CD4-positive, alpha-beta memory T cell (primary cell): ENCODE results near the gene RAB14. TPM values are rescaled to one million over a fixed set of nuclear protein-coding genes. Genes with fewer than 3 reads are reported as not detected.

Source experiments
- CTCF ChIA-PET: fragments of 350-600 bp; sonication (Branson Sonifier 250); formaldehyde crosslinking; loops from one replicate; lab custom pipeline; 2021; ENCODE audit warnings: inconsistent platforms; ENCODE audit not compliant: partially characterized antibody; lab: Charles Lee
- POLR2A ChIA-PET: fragments of 350-600 bp; sonication (Branson Sonifier 250); formaldehyde crosslinking; loops from one replicate; lab custom pipeline; 2021; ENCODE audit not compliant: partially characterized antibody; lab: Charles Lee
- DNase-seq, 5 donors: peaks; one replicate each; pipeline versions ENCODE4 v3.0.0 to v3.0.0-alpha.2; 2020 to 2022; ENCODE audit warnings: mixed read lengths in 1 of 5
- H3K27ac ChIP-seq: one replicate; pipeline ENCODE4 v1.7.0; 2013; ENCODE audit warnings: low read depth, low read length
- H3K27me3 ChIP-seq: 2 replicates; pipeline ENCODE4 v1.7.0; 2013; ENCODE audit warnings: mild to moderate bottlenecking, low read length, moderate library complexity; ENCODE audit not compliant: insufficient read depth
- H3K36me3 ChIP-seq: 2 replicates; pipeline ENCODE4 v1.7.0; 2013; ENCODE audit warnings: mild to moderate bottlenecking, low read length, moderate library complexity; ENCODE audit not compliant: insufficient read depth
- H3K4me1 ChIP-seq: 2 replicates; pipeline ENCODE4 v1.7.0; 2013; ENCODE audit warnings: mild to moderate bottlenecking, low read length, moderate library complexity; ENCODE audit not compliant: insufficient read depth
- H3K4me3 ChIP-seq, 2 donors: one replicate each; pipeline ENCODE4 v1.7.0; 2013; ENCODE audit warnings: low read length in 2 of 2, mild to moderate bottlenecking in 1 of 2
- H3K9me3 ChIP-seq, 2 donors: one replicate each; pipeline ENCODE4 v1.7.0; 2013; ENCODE audit warnings: low read length in 2 of 2, control low read depth in 1 of 2; ENCODE audit not compliant: control insufficient read depth in 1 of 2
- H3K27ac Mint-ChIP-seq, 7 donors: one replicate each; pipeline ENCODE4 v1.8.0; 2020 to 2021; ENCODE audit warnings: mixed read lengths in 7 of 7, mild to moderate bottlenecking in 6 of 7, inconsistent platforms in 3 of 7, moderate library complexity in 3 of 7
- H3K27me3 Mint-ChIP-seq, 2 donors: one replicate each; pipeline ENCODE4 v1.8.0; 2020 to 2021; ENCODE audit warnings: mixed read lengths in 2 of 2
- H3K36me3 Mint-ChIP-seq, 2 donors: one replicate each; pipeline ENCODE4 v1.8.0; 2020 to 2021; ENCODE audit warnings: mixed read lengths in 2 of 2, inconsistent platforms in 1 of 2, mild to moderate bottlenecking in 1 of 2
- H3K4me1 Mint-ChIP-seq, 4 donors: one replicate each; pipeline ENCODE4 v1.8.0; 2020 to 2021; ENCODE audit warnings: mixed read lengths in 4 of 4, mild to moderate bottlenecking in 1 of 4
- H3K4me3 Mint-ChIP-seq, 8 donors: one replicate each; pipeline ENCODE4 v1.8.0; 2020 to 2021; ENCODE audit warnings: mixed read lengths in 8 of 8, mild to moderate bottlenecking in 7 of 8, moderate library complexity in 6 of 8, inconsistent platforms in 3 of 8
- H3K9me3 Mint-ChIP-seq, 8 donors: one replicate each; pipeline ENCODE4 v1.8.0; 2020 to 2021; ENCODE audit warnings: mixed read lengths in 8 of 8, mild to moderate bottlenecking in 5 of 8, inconsistent platforms in 3 of 8, moderate library complexity in 1 of 8
- intact Hi-C: fragments of 100-400 bp; cut with micrococcal nuclease; formaldehyde crosslinking; loops from one replicate; pipeline ENCODE4 v1.15.1; 2023
- polyA plus RNA-seq, 2 donors: library from polyadenylated mRNA; unstranded; fragments of 300-500 nt; fragmentation: Illumina TruSeq; gene quantifications; one replicate each; pipeline ENCODE4 v1.2.3, GENCODE V29; 2021
- total RNA-seq, 2 experiments: library from RNA; stranded (reverse); gene quantifications; one replicate each; pipeline ENCODE4 v1.2.3, GENCODE V29; 2021

Gene RAB14
- total and polyA plus RNA-seq, 4 experiments from 2014 or later = 34.8 to 68.1 (median 59.8) TPM

- Histone ChIP-seq H3K27ac (no peak overlapping the region), H3K4me3 (no peak overlapping the region), H3K36me3 (peaks cover 4% of the 10 kb centered on the region), H3K27me3 (no peaks in the 10 kb centered on the region), H3K4me1 (peaks cover 97% of the 10 kb centered on the region), H3K9me3 (no peaks in the 10 kb centered on the region)
- H3K36me3 Mint-ChIP-seq = peaks cover 12 to 26% of the 10 kb centered on the region in 2 donors
- H3K27me3 Mint-ChIP-seq = no peaks in the 10 kb centered on the region
- no peaks in the 10 kb centered on the region for H3K9me3 Mint-ChIP-seq
- DNase-seq = no peak
- ChIA-PET CTCF (interaction anchor here (1.1 kb wide), 1 partner anchor 9 kb away, joined by 6 read pairs; the partner anchor contains the start of gene RAB14), POLR2A (interaction anchor here (1.0 to 1.7 kb wide), 3 partner anchors 9 to 72 kb away, joined by 3 to 4 read pairs (median 3); partner anchors contain the start of gene RAB14)
- peak overlapping the region; percentile 64 to 80 (median 67) for H3K27ac Mint-ChIP-seq
- peak overlapping the region in 2 of 8 donors; percentile 48 to 57 for H3K4me3 Mint-ChIP-seq
- intact Hi-C loops = no loop called here
- peaks cover 63 to 97% (median 77%) of the 10 kb centered on the region in 4 donors for H3K4me1 Mint-ChIP-seq
Measured at GRCh38 chr9:121192959-121193640, 8.6 kb downstream of the RAB14 start.

GRCh38 chr9:121192518-121192917 lies 9.2 kb downstream of the RAB14 start:
- no peaks in the 10 kb centered on the region for H3K27me3 Mint-ChIP-seq
- no peak for DNase-seq
- H3K4me3 ChIP-seq = no peak overlapping the region
- H3K4me1 Mint-ChIP-seq = peaks cover 62 to 97% (median 77%) of the 10 kb centered on the region in 4 donors
- H3K36me3 Mint-ChIP-seq = peaks cover 12 to 28% of the 10 kb centered on the region in 2 donors
- H3K27ac Mint-ChIP-seq = peak overlapping the region in 5 of 7 donors; percentile 53 to 78 (median 65)
- no peaks in the 10 kb centered on the region for H3K27me3 ChIP-seq
- peaks cover 4% of the 10 kb centered on the region for H3K36me3 ChIP-seq
- intact Hi-C loops = no loop called here
- H3K4me1 ChIP-seq = peaks cover 97% of the 10 kb centered on the region
- ChIA-PET CTCF (interaction anchor here (1.1 kb wide), 1 partner anchor 9 kb away, joined by 6 read pairs; the partner anchor contains the start of gene RAB14), POLR2A (interaction anchor here (1.2 to 1.7 kb wide), 2 partner anchors 9 to 71 kb away, joined by 3 to 4 read pairs; partner anchors contain the start of gene RAB14)
- no peak overlapping the region for H3K27ac ChIP-seq
- H3K4me3 Mint-ChIP-seq = peak overlapping the region in 4 of 8 donors; percentile 11 to 64 (median 44)
- no peaks in the 10 kb centered on the region for H3K9me3 Mint-ChIP-seq
- H3K9me3 ChIP-seq = no peaks in the 10 kb centered on the region

GRCh38 chr9:121191235-121191634 lies 10.4 kb downstream of the RAB14 start:
- H3K4me3 Mint-ChIP-seq = peak overlapping the region in 3 of 8 donors; percentile 6 to 25 (median 11)
- DNase-seq = no peak
- Histone ChIP-seq H3K27ac (no peak overlapping the region), H3K4me3 (no peak overlapping the region), H3K27me3 (no peaks in the 10 kb centered on the region), H3K4me1 (peaks cover 95% of the 10 kb centered on the region), H3K9me3 (no peaks in the 10 kb centered on the region), H3K36me3 (peaks cover 8% of the 10 kb centered on the region)
- H3K27ac Mint-ChIP-seq = peak overlapping the region in 6 of 7 donors; percentile 1 to 90 (median 69)
- POLR2A ChIA-PET = interaction anchor here (0.9 kb wide), 1 partner anchor 26 kb away, joined by 3 read pairs; no protein-coding TSS in a partner anchor
- H3K27me3 Mint-ChIP-seq = no peaks in the 10 kb centered on the region
- intact Hi-C loops = no loop called here
- H3K4me1 Mint-ChIP-seq = peaks cover 58 to 94% (median 72%) of the 10 kb centered on the region in 4 donors
- H3K36me3 Mint-ChIP-seq = peaks cover 15 to 32% of the 10 kb centered on the region in 2 donors
- CTCF ChIA-PET = no interaction called here
- H3K9me3 Mint-ChIP-seq = no peaks in the 10 kb centered on the region

GRCh38 chr9:121189660-121190059 lies 12.0 kb downstream of the RAB14 start:
- H3K27me3 ChIP-seq = no peaks in the 10 kb centered on the region
- no peaks in the 10 kb centered on the region for H3K27me3 Mint-ChIP-seq
- peaks cover 94% of the 10 kb centered on the region for H3K4me1 ChIP-seq
- intact Hi-C loops = no loop called here
- no peaks in the 10 kb centered on the region for H3K9me3 Mint-ChIP-seq
- H3K36me3 Mint-ChIP-seq = peaks cover 20 to 47% of the 10 kb centered on the region in 2 donors
- H3K4me3 Mint-ChIP-seq = no peak overlapping the region
- no peak overlapping the region for H3K27ac ChIP-seq
- no peak for DNase-seq
- peak overlapping the region in 4 of 7 donors; percentile 16 to 66 (median 34) for H3K27ac Mint-ChIP-seq
- no peak overlapping the region for H3K4me3 ChIP-seq
- CTCF ChIA-PET = interaction anchor here (1.3 kb wide), 1 partner anchor 18 kb away, joined by 3 read pairs; no protein-coding TSS in a partner anchor
- peaks cover 60 to 94% (median 73%) of the 10 kb centered on the region in 4 donors for H3K4me1 Mint-ChIP-seq
- H3K36me3 ChIP-seq = peaks cover 9% of the 10 kb centered on the region
- POLR2A ChIA-PET = interaction anchor here (2.9 kb wide), 1 partner anchor 11 kb away, joined by 12 read pairs; the partner anchor contains the start of gene RAB14
- H3K9me3 ChIP-seq = no peaks in the 10 kb centered on the region

GRCh38 chr9:121189006-121189405 lies 12.7 kb downstream of the RAB14 start:
- intact Hi-C loops = no loop called here
- Histone ChIP-seq H3K36me3 (peaks cover 9% of the 10 kb centered on the region), H3K4me1 (peaks cover 93% of the 10 kb centered on the region), H3K4me3 (no peak overlapping the region), H3K27me3 (no peaks in the 10 kb centered on the region), H3K27ac (no peak overlapping the region), H3K9me3 (no peaks in the 10 kb centered on the region)
- DNase-seq = no peak
- Mint-ChIP-seq H3K36me3 (peaks cover 20 to 53% of the 10 kb centered on the region in 2 donors), H3K27ac (peak overlapping the region in 4 of 7 donors; percentile 8 to 66 (median 64)), H3K27me3 (no peaks in the 10 kb centered on the region), H3K9me3 (no peaks in the 10 kb centered on the region), H3K4me1 (peaks cover 62 to 94% (median 75%) of the 10 kb centered on the region in 4 donors), H3K4me3 (peak overlapping the region in 1 of 8 donors; percentile 2)
- CTCF ChIA-PET = interaction anchor here (0.8 to 1.6 kb wide), 3 partner anchors 10 to 129 kb away, joined by 3 to 5 read pairs (median 3); no protein-coding TSS in a partner anchor
- POLR2A ChIA-PET = interaction anchor here (2.9 kb wide), 1 partner anchor 12 kb away, joined by 12 read pairs; the partner anchor contains the start of gene RAB14

GRCh38 chr9:121187636-121188305 lies 13.9 kb downstream of the RAB14 start:
- peak overlapping the region in 6 of 7 donors; percentile 9 to 65 (median 37) for H3K27ac Mint-ChIP-seq
- H3K36me3 Mint-ChIP-seq = peaks cover 20 to 65% of the 10 kb centered on the region in 2 donors
- intact Hi-C loops = loop anchor here (2.0 kb wide), 1 partner anchor 13 kb away; the partner anchor contains the start of gene RAB14
- H3K4me1 Mint-ChIP-seq = peaks cover 57 to 93% (median 73%) of the 10 kb centered on the region in 4 donors
- Histone ChIP-seq H3K4me3 (no peak overlapping the region), H3K36me3 (peaks cover 19% of the 10 kb centered on the region), H3K9me3 (no peaks in the 10 kb centered on the region), H3K27ac (no peak overlapping the region), H3K4me1 (peaks cover 86% of the 10 kb centered on the region), H3K27me3 (no peaks in the 10 kb centered on the region)
- no peaks in the 10 kb centered on the region for H3K9me3 Mint-ChIP-seq
- H3K27me3 Mint-ChIP-seq = no peaks in the 10 kb centered on the region
- H3K4me3 Mint-ChIP-seq = no peak overlapping the region
- CTCF ChIA-PET = interaction anchor here (0.7 to 3.2 kb wide), 4 partner anchors 11 to 128 kb away, joined by 3 to 13 read pairs (median 4); no protein-coding TSS in a partner anchor
- POLR2A ChIA-PET = interaction anchor here (2.9 kb wide), 1 partner anchor 13 kb away, joined by 12 read pairs; the partner anchor contains the start of gene RAB14
- no peak for DNase-seq
